GM12878 (cell line): ENCODE data around the gene PIGN. TPM values are rescaled to one million over a fixed set of nuclear protein-coding genes. Genes with fewer than 3 reads are reported as not detected.

Experiments
- ATAC-seq: fragments of 200-7000 bp; cut with Tn5 transposase; 3 replicates; pipeline ENCODE4 v1.9.1; 2020; ENCODE audit warnings: mild to moderate bottlenecking, moderate library complexity
- BruUV-seq: library from RNA; stranded (reverse); fragments of 400-500 nt; replicated peaks from 2 replicates; lab custom pipeline; 2021; lab: Mats Ljungman, UMichigan
- CTCF ChIA-PET: fragments of 300-600 bp; sonication (Branson Sonifier 250); formaldehyde crosslinking; extraction: SDS; loops from one replicate; lab custom pipeline; 2021; ENCODE audit warnings: inconsistent platforms; lab: Yijun Ruan, JAX
- POLR2A ChIA-PET: fragments of 350-600 bp; formaldehyde crosslinking; extraction: SDS; loops from one replicate; lab custom pipeline; 2021; ENCODE audit warnings: inconsistent platforms; lab: Charles Lee
- RAD21 ChIA-PET: fragments of 300-600 bp; sonication (Branson Sonifier 250); formaldehyde crosslinking; loops from one replicate; lab custom pipeline; 2023; ENCODE audit warnings: antibody characterized with exemption; ENCODE audit not compliant: unreplicated experiment; lab: Charles Lee
- SMC1A ChIA-PET: fragments of 300-600 bp; sonication (Branson Sonifier 250); formaldehyde crosslinking; loops from one replicate; lab custom pipeline; 2023; ENCODE audit not compliant: unreplicated experiment, uncharacterized antibody; lab: Charles Lee
- DNase-seq: peaks from one replicate; pipeline ENCODE4 v3.0.0-alpha.2; 2011; ENCODE audit warnings: low read depth, low spot score
- FAIRE-seq: peaks from 3 replicates; lab custom pipeline; 2011; peaks lifted over from hg19 to GRCh38; lab: Jason Lieb, UNC
- H2AFZ ChIP-seq: 2 replicates; pipeline ENCODE4 v1.6.0; 2011; ENCODE audit warnings: low read depth, low read length, control low read depth; ENCODE audit not compliant: control insufficient read depth
- H3K27ac ChIP-seq: 2 replicates; pipeline ENCODE4 v1.5.1; 2011; ENCODE audit warnings: control low read depth; ENCODE audit not compliant: control insufficient read depth, insufficient read depth
- H3K27me3 ChIP-seq, 2 experiments: replicated peaks in 1 of 2; 2 replicates each; pipeline versions ENCODE4 v1.6.0 to v1.6.1; 2011; ENCODE audit warnings: low read length in 1 of 2; ENCODE audit not compliant: control insufficient read depth in 2 of 2, insufficient read depth in 2 of 2
- H3K36me3 ChIP-seq, 2 experiments: 2 replicates each; pipeline ENCODE4 v1.5.1; 2011; ENCODE audit warnings: low read length in 1 of 2; ENCODE audit not compliant: control insufficient read depth in 2 of 2, insufficient read depth in 2 of 2
- H3K4me1 ChIP-seq: 2 replicates; pipeline ENCODE4 v1.6.1; 2011; ENCODE audit warnings: mild to moderate bottlenecking, low read length, moderate library complexity, mixed read lengths; ENCODE audit not compliant: control insufficient read depth, insufficient read depth
- H3K4me2 ChIP-seq: 2 replicates; pipeline ENCODE4 v1.6.0; 2011; ENCODE audit warnings: control low read depth; ENCODE audit not compliant: control insufficient read depth, insufficient read depth
- H3K4me3 ChIP-seq: fragments of 200-600 bp; sonication (generic); 2 replicates; pipeline ENCODE4 v1.5.1; 2016
- H3K79me2 ChIP-seq: 2 replicates; pipeline ENCODE4 v1.6.0; 2011; ENCODE audit warnings: low read length; ENCODE audit not compliant: control insufficient read depth, insufficient read depth
- H3K9ac ChIP-seq: 2 replicates; pipeline ENCODE4 v1.8.0; 2011; ENCODE audit warnings: low read length, control low read depth, mixed read lengths; ENCODE audit not compliant: control insufficient read depth, insufficient read depth
- H3K9me3 ChIP-seq: replicated peaks from 3 replicates; pipeline ENCODE4 v1.5.1; 2011; ENCODE audit warnings: mild to moderate bottlenecking, low read length; ENCODE audit not compliant: control insufficient read depth, insufficient read depth
- H4K20me1 ChIP-seq: 2 replicates; pipeline ENCODE4 v1.6.0; 2011; ENCODE audit not compliant: control insufficient read depth, insufficient read depth
- BACH1 ChIP-seq: fragments of 450-650 bp; IDR thresholded peaks from 2 replicates; pipeline ENCODE4 v1.6.1; 2017; ENCODE audit warnings: mild to moderate bottlenecking, borderline replicate concordance
- BCL11A ChIP-seq: IDR thresholded peaks from 2 replicates; pipeline ENCODE4 v1.6.1; 2011; ENCODE audit warnings: low read depth, low read length
- BCLAF1 ChIP-seq: fragments of 450-650 bp; IDR thresholded peaks from 2 replicates; pipeline ENCODE4 v1.6.1; 2017; ENCODE audit warnings: antibody characterized with exemption, mild to moderate bottlenecking, moderate library complexity
- BHLHE40 ChIP-seq, 2 experiments: fragments of 450-650 bp in 1 of 2; IDR thresholded peaks; 2 replicates each; pipeline ENCODE4 v1.6.1; 2011 to 2017; ENCODE audit warnings: low read depth in 2 of 2, borderline replicate concordance in 1 of 2, improper control_type of control experiment in 1 of 2, low read length in 1 of 2, mild to moderate bottlenecking in 1 of 2
- GABPA ChIP-seq: IDR thresholded peaks from 2 replicates; pipeline ENCODE4 v1.6.1; 2014; ENCODE audit warnings: antibody characterized with exemption, low read depth, mild to moderate bottlenecking, inconsistent platforms
- HDAC2 ChIP-seq: fragments of 200-600 bp; sonication (generic); IDR thresholded peaks from 2 replicates; pipeline ENCODE4 v1.6.1; 2017
- IRF5 ChIP-seq: fragments of 450-650 bp; IDR thresholded peaks from 2 replicates; pipeline ENCODE4 v1.6.1; 2017; ENCODE audit warnings: borderline replicate concordance
- MEF2B ChIP-seq: fragments of 450-650 bp; IDR thresholded peaks from 2 replicates; pipeline ENCODE4 v1.6.1; 2018; ENCODE audit warnings: mild to moderate bottlenecking, moderate library complexity; ENCODE audit not compliant: partially characterized antibody, poor library complexity, severe bottlenecking
- MTA3 ChIP-seq: IDR thresholded peaks from 2 replicates; pipeline ENCODE4 v1.6.1; 2012; ENCODE audit warnings: low read length, inconsistent platforms, borderline replicate concordance
- POLR2AphosphoS5 ChIP-seq: IDR thresholded peaks from 2 replicates; pipeline ENCODE4 v1.6.1; 2011; ENCODE audit warnings: mild to moderate bottlenecking, low read length, inconsistent platforms
- SIX5 ChIP-seq: IDR thresholded peaks from 2 replicates; pipeline ENCODE4 v1.6.1; 2011; ENCODE audit warnings: mild to moderate bottlenecking, low read depth, low read length, moderate library complexity; ENCODE audit not compliant: severe bottlenecking
- SMC3 ChIP-seq: IDR thresholded peaks from 2 replicates; pipeline ENCODE4 v1.6.1; 2011; ENCODE audit warnings: low read length, improper control_type of control experiment, borderline replicate concordance
- TCF3 ChIP-seq: IDR thresholded peaks from 2 replicates; pipeline ENCODE4 v1.6.1; 2012; ENCODE audit warnings: low read depth, mild to moderate bottlenecking, low read length, borderline replicate concordance; ENCODE audit not compliant: insufficient read depth
- ZBTB4 ChIP-seq: fragments of 450-650 bp; formaldehyde crosslinking; IDR thresholded peaks from 2 replicates; pipeline ENCODE4 v1.4.0; 2022; ENCODE audit warnings: mild to moderate bottlenecking, moderate library complexity
- WGBS: methylation state at CpG from one replicate; pipeline ENCODE4 v1.1.6; 2016; ENCODE audit warnings: low lambda C conversion rate; ENCODE audit not compliant: insufficient replicate concordance, insufficient coverage; ENCODE audit errors: missing lambda C conversion rate; 5-methylcytosine and 5-hydroxymethylcytosine counted together
- in situ Hi-C: fragments of 300-500 bp; cut with MboI; formaldehyde crosslinking; loops from 9 replicates; pipeline ENCODE4 v1.14.3; 2018; ENCODE audit warnings: mixed read lengths
- intact Hi-C: fragments of 100-400 bp; cut with micrococcal nuclease; formaldehyde crosslinking; loops from one replicate; pipeline ENCODE4 v1.14.2; 2022; ENCODE audit not compliant: unreplicated experiment
- polyA plus RNA-seq, 11 experiments: library from polyadenylated mRNA; depleted of rRNA in 4 of 11; unstranded in 6 of 11; stranded (reverse) in 5 of 11; fragments of >200 nt; fragmentation: Nextera tagmentation in 4 of 11; fragmentation: Illumina TruSeq in 1 of 11; extraction: Ambion mirVana in 4 of 11; extraction: Trizol in 1 of 11; gene quantifications; 1 replicate in 1 of 11; 2 replicates in 10 of 11; pipeline versions ENCODE4 v1.2.1 to v1.2.3, GENCODE V29; 2011 to 2016; ENCODE audit warnings: inconsistent platforms in 2 of 11, missing spikeins in 2 of 11, low read depth in 1 of 11
- total RNA-seq, 4 experiments: library from RNA; depleted of rRNA in 3 of 4; stranded (reverse); fragments of >200 nt in 3 of 4; fragmentation: Illumina TruSeq in 1 of 4; extraction: Trizol in 1 of 4; gene quantifications; 2 replicates each; pipeline versions ENCODE4 v1.2.1 to v1.2.3, GENCODE V29; 2013 to 2021

PIGN gene
- total and polyA plus RNA-seq, 10 of the 15 experiments (the other 5 are each of a cell fraction or from before 2014, with no cell fraction given), result 6.9 to 25.4 (median 18.7) TPM

GRCh38 chr18:62023536-62023935, 163.3 kb downstream of the PIGN start (continued):
- TF ChIP-seq ZBTB4 (CRISPR knock-in tag) (no peak), MEF2B (no peak)
- TF ChIP-seq, all 136 proteins: peak for 0

- H3K4me2 ChIP-seq, result no peak overlapping the region
- ATAC-seq (no peak), DNase-seq (no peak), FAIRE-seq (no peak)
- no peak overlapping the region for H2AFZ ChIP-seq
- no peaks in the 10 kb centered on the region for H3K79me2 ChIP-seq
- WGBS, result 25% methylated on average over 2 of the region's 2 CpGs
- H4K20me1 ChIP-seq, result no peaks in the 10 kb centered on the region
- H3K9ac ChIP-seq, result no peak overlapping the region
- ChIA-PET CTCF (interaction anchor here (0.8 kb wide), 1 partner anchor 112 kb away, joined by 4 read pairs; no protein-coding TSS in a partner anchor), RAD21 (interaction anchor here (1.1 kb wide), 1 partner anchor 112 kb away, joined by 5 read pairs; no protein-coding TSS in a partner anchor), POLR2A (no interaction called here), SMC1A (no interaction called here)
- no TSS peak for BruUV-seq
- TF ChIP-seq POLR2AphosphoS5 (no peak), GABPA (no peak), TCF3 (no peak), BCLAF1 (no peak), SIX5 (no peak), IRF5 (no peak), SMC3 (no peak), HDAC2 (no peak), BCL11A (no peak), BHLHE40 (IDR thresholded peaks at IDR 0.05; ENCODE audit: borderline replicate concordance in 1 of 2, low read depth in 2 of 2, low read length in 1 of 2) (no peak), BACH1 (no peak), MTA3 (no peak)
- no peaks in the 10 kb centered on the region for H3K36me3 ChIP-seq
- no peak overlapping the region for H3K27ac ChIP-seq
- no peaks in the 10 kb centered on the region for H3K27me3 ChIP-seq
- H3K4me3 ChIP-seq, result no peak overlapping the region
- intact Hi-C loops, result no loop called here
- no peaks in the 10 kb centered on the region for H3K4me1 ChIP-seq
- in situ Hi-C loops, result no loop called here
- no peaks in the 10 kb centered on the region for H3K9me3 ChIP-seq
These were observed 168.2 kb downstream of the PIGN start for GRCh38 chr18:62018759-62019041.
